Common myeloid progenitor, CD34-positive (primary cell): ENCODE results near the gene FBXL7.
A peak's percentile ranks its signal among the peaks of the same experiment; 100 is the strongest.

Experiments
- CTCF ChIA-PET: fragments of 350-600 bp; sonication (Branson Sonifier 250); formaldehyde crosslinking; loops from one replicate; lab custom pipeline; 2021; ENCODE audit warnings: antibody characterized with exemption; lab: Charles Lee
- POLR2A ChIA-PET: fragments of 350-600 bp; sonication (Branson Sonifier 250); formaldehyde crosslinking; loops from one replicate; lab custom pipeline; 2021; ENCODE audit warnings: antibody characterized with exemption; lab: Charles Lee
- DNase-seq, 3 donors: peaks; one replicate each; pipeline versions ENCODE4 v3.0.0 to v3.0.0-alpha.2; 2013
- H3K27ac ChIP-seq, 2 experiments: 1 replicate in 1 of 2; 2 replicates in 1 of 2; pipeline ENCODE4 v1.7.0; 2013; ENCODE audit warnings: inconsistent platforms in 2 of 2, low read length in 2 of 2, mild to moderate bottlenecking in 2 of 2, low read depth in 1 of 2, moderate library complexity in 1 of 2; ENCODE audit not compliant: severe bottlenecking in 2 of 2, insufficient read depth in 1 of 2, poor library complexity in 1 of 2
- H3K27me3 ChIP-seq, 5 experiments: replicated peaks in 2 of 5; 1 replicate in 3 of 5; 2 replicates in 2 of 5; pipeline versions ENCODE4 v1.6.1 to v1.7.0; 2013; ENCODE audit warnings: low read length in 4 of 5, mild to moderate bottlenecking in 2 of 5, moderate library complexity in 2 of 5, inconsistent platforms in 1 of 5; ENCODE audit not compliant: insufficient read depth in 5 of 5, control insufficient read depth in 4 of 5
- H3K36me3 ChIP-seq, 4 experiments: 1 replicate in 2 of 4; 2 replicates in 2 of 4; pipeline versions ENCODE4 v1.6.1 to v1.7.0; 2013; ENCODE audit warnings: low read length in 3 of 4, control low read depth in 1 of 4, mild to moderate bottlenecking in 1 of 4; ENCODE audit not compliant: control insufficient read depth in 4 of 4, insufficient read depth in 4 of 4
- H3K4me1 ChIP-seq, 4 experiments: 1 replicate in 3 of 4; 2 replicates in 1 of 4; pipeline versions ENCODE4 v1.6.1 to v1.7.1; 2013; ENCODE audit warnings: low read length in 3 of 4, mild to moderate bottlenecking in 3 of 4, control low read depth in 1 of 4, inconsistent platforms in 1 of 4, moderate library complexity in 1 of 4; ENCODE audit not compliant: control insufficient read depth in 4 of 4, insufficient read depth in 4 of 4; ENCODE audit errors: control extremely low read depth in 1 of 4
- H3K4me3 ChIP-seq, 7 experiments: 1 replicate in 4 of 7; 2 replicates in 3 of 7; pipeline versions ENCODE4 v1.5.1 to v1.7.0; 2013; ENCODE audit warnings: mild to moderate bottlenecking in 7 of 7, low read length in 6 of 7, moderate library complexity in 6 of 7, inconsistent platforms in 2 of 7, low read depth in 2 of 7, control low read depth in 1 of 7; ENCODE audit not compliant: insufficient read depth in 4 of 7, control insufficient read depth in 1 of 7; ENCODE audit errors: extremely low read depth in 1 of 7
- H3K9me3 ChIP-seq, 5 experiments: 1 replicate in 4 of 5; 2 replicates in 1 of 5; pipeline versions ENCODE4 v1.6.1 to v1.7.1; 2013; ENCODE audit warnings: low read length in 4 of 5, mild to moderate bottlenecking in 2 of 5, inconsistent platforms in 1 of 5, low read depth in 1 of 5, moderate library complexity in 1 of 5; ENCODE audit not compliant: control insufficient read depth in 4 of 5, insufficient read depth in 2 of 5; ENCODE audit errors: control extremely low read depth in 1 of 5
- WGBS: methylation state at CpG from one replicate; pipeline ENCODE4 v1.1.5; 2013; ENCODE audit not compliant: insufficient coverage; 5-methylcytosine and 5-hydroxymethylcytosine counted together

Gene FBXL7

DNA sequence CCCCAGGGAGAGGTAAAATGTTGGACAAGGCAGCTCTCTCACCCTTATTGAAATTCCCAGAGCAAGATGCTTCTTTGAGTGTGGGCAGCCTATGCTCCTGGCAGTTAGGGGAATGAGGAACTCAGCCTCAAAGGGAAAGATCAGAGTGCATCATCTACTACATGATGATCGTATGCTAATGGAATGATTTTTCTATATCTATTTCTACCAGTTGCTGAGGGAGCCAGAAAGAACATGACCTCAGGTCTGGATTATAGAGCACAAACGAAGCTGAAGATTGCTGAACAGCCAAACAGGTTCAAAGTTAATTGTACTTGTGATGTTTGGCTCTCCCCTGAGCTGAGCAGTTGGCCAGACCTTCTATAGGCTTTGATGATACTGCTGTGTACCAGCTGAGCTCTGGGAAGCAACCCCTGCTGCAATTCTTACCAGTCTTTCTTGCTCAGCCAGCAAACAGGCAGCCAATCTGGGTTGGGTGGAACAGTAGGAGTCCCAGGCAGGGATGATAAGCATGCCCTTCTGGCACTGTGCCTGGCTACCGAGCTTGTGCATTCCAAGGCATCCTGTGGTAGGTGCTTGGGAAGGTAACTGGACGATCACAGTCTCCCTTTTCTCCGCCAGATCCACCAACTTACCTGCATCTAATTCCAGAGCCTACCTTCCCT lies 10.3 kb upstream of the FBXL7 start:
- Histone ChIP-seq H3K9me3 (no peaks in the 10 kb centered on the region), H3K27me3 (peaks cover 0 to 2% (median 0%) of the 10 kb centered on the region in 5 experiments), H3K27ac (no peak overlapping the region), H3K4me3 (no peak overlapping the region), H3K4me1 (no peaks in the 10 kb centered on the region), H3K36me3 (no peaks in the 10 kb centered on the region)
- DNase-seq, result no peak
- 92% methylated on average over 2 of the region's 5 CpGs for WGBS
- CTCF ChIA-PET, result no interaction called here
- POLR2A ChIA-PET, result no interaction called here

DNA sequence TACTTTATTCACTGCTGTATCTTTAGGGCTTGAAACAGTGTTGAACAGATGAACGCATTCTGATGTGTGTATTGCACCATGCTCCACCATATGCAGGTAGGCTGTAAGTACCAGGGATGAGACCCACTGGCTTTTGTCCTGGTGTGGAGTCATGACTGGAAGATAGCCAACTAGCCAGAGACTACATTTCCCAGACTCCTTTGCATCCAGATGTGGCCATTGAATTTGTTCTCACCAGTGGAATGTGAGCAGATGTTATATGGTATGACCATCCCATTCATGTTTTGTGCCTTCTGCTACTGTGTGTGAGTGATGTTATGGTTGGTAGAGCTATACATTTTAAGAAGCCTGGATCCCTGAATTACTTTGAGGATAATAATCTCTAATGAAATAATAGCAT lies 7.4 kb upstream of the FBXL7 start:
- Histone ChIP-seq H3K27me3 (peaks cover 0 to 7% (median 2%) of the 10 kb centered on the region in 5 experiments), H3K4me3 (no peak overlapping the region), H3K27ac (no peak overlapping the region), H3K4me1 (no peaks in the 10 kb centered on the region), H3K9me3 (no peaks in the 10 kb centered on the region), H3K36me3 (no peaks in the 10 kb centered on the region)
- 86% methylated on average over 1 of the region's 1 CpG for WGBS
- CTCF ChIA-PET, result no interaction called here
- POLR2A ChIA-PET, result no interaction called here
- DNase-seq, result no peak

DNA sequence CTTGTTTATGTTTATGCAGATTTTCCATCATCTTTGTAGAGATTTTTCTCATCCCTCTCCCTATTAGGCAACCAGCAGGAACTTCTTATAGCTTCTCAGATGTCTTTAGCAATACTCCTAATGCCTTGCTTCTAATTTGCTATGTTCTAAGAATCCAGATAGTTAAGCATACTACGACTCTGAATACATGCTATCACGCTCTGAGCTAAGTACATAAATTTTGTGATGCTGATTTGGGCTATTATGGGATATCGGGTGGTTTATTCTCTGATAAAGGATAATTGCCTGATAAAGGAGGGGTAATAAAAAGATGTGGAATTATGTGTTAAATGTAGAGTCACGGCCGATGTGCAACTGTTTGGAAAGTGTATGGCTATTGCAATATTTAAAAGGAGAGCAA lies 6.5 kb upstream of the FBXL7 start:
- POLR2A ChIA-PET, result no interaction called here
- Histone ChIP-seq H3K9me3 (no peaks in the 10 kb centered on the region), H3K36me3 (no peaks in the 10 kb centered on the region), H3K4me1 (no peaks in the 10 kb centered on the region), H3K27ac (no peak overlapping the region), H3K4me3 (no peak overlapping the region), H3K27me3 (peaks cover 0 to 13% (median 7%) of the 10 kb centered on the region in 5 experiments)
- DNase-seq, result no peak
- 98% methylated on average over 5 of the region's 5 CpGs for WGBS
- CTCF ChIA-PET, result no interaction called here

DNA sequence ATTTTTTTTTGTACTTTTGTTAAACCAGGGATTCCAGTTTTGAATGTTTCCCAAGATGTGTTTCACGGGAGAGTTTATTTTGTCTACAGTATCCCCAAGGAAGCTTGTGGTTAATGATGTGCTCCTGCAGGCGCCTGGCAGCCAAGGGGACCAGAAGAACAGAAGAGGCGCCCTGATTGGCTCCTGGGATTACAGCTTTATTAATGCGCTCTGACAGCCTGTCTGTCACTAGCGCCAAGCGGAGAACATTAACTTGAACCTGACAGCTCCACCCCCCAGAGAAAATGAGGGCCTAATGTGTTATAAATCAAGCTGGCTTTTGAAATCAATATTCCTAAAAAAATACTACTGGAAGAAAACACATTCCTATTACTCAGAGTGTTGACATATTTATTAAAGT lies 5.0 kb upstream of the FBXL7 start:
- ChIA-PET POLR2A (no interaction called here), CTCF (no interaction called here)
- H3K27me3 ChIP-seq, result peaks cover 4 to 28% (median 10%) of the 10 kb centered on the region in 5 experiments
- H3K4me3 ChIP-seq, result no peak overlapping the region
- WGBS, result 89% methylated on average over 3 of the region's 6 CpGs
- H3K4me1 ChIP-seq, result peaks cover 0 to 5% (median 2%) of the 10 kb centered on the region in 4 experiments
- no peaks in the 10 kb centered on the region for H3K36me3 ChIP-seq
- no peaks in the 10 kb centered on the region for H3K9me3 ChIP-seq
- H3K27ac ChIP-seq, result no peak overlapping the region
- no peak for DNase-seq

DNA sequence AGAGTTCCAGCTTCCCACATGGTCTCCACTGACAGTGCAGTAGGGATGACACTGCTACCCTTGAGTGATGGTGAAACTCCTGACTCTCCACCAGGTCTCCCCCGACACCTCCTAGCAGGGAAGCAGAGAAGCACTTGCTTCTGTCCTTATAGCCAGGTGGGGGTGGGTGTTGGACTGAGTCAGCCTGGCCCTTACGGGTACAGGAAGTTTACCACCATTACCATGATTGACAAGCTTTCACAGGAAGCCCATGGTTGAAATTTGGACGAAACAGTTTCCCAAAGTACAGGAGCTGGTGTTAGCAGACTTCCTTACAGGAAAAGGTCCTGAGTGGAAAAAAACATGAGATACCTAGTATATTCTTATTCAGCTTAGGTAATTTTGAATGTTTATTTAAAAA lies 3.1 kb upstream of the FBXL7 start:
- H3K4me1 ChIP-seq, result peaks cover 0 to 8% (median 2%) of the 10 kb centered on the region in 4 experiments
- H3K36me3 ChIP-seq, result no peaks in the 10 kb centered on the region
- no peaks in the 10 kb centered on the region for H3K9me3 ChIP-seq
- H3K27ac ChIP-seq, result no peak overlapping the region
- ChIA-PET CTCF (no interaction called here), POLR2A (no interaction called here)
- no peak for DNase-seq
- peaks cover 10 to 43% (median 16%) of the 10 kb centered on the region in 5 experiments for H3K27me3 ChIP-seq
- H3K4me3 ChIP-seq, result no peak overlapping the region
- 8% methylated on average over 1 of the region's 3 CpGs for WGBS

DNA sequence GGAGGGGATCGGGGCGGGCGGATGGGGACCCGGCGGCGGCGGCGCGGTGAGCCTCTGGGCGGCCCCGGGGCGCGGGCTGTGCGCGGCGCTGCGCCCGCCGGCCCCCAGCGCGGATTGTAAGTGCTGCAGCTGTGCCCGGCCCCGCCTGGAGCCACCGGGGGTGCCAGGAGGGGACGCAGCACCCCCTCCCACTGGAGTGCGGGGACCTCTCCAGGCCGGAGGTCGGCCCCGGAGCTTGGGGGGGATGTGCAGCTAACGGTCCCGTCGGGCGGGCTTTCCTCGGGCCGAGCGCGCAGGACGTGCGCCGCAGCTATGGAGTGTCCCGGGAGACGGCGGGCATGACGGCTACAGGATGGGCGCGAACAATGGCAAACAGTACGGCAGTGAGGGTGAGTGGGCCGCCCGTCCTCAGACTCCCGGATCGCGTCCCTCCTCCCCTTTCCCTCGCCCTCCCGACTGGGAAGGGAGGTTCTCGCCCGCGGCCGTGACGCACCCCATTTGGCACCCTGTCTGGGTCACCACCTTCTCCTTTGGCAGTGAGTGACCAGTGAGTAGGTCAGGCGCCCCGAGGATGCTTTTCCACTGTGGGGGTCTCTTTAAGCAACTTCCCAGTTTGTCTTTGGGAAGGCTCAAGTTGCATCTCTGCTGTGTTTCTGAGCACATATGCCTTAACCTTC lies 483 bp downstream of the FBXL7 start:
- no peak for DNase-seq
- no peaks in the 10 kb centered on the region for H3K36me3 ChIP-seq
- H3K27me3 ChIP-seq, result peaks cover 10 to 52% (median 21%) of the 10 kb centered on the region in 5 experiments
- 1% methylated on average over 44 of the region's 61 CpGs for WGBS
- no peaks in the 10 kb centered on the region for H3K9me3 ChIP-seq
- peak overlapping the region in 2 of 7 experiments; percentile 50 to 57 for H3K4me3 ChIP-seq
- CTCF ChIA-PET, result no interaction called here
- no peak overlapping the region for H3K27ac ChIP-seq
- POLR2A ChIA-PET, result no interaction called here
- H3K4me1 ChIP-seq, result peaks cover 0 to 8% (median 2%) of the 10 kb centered on the region in 4 experiments

DNA sequence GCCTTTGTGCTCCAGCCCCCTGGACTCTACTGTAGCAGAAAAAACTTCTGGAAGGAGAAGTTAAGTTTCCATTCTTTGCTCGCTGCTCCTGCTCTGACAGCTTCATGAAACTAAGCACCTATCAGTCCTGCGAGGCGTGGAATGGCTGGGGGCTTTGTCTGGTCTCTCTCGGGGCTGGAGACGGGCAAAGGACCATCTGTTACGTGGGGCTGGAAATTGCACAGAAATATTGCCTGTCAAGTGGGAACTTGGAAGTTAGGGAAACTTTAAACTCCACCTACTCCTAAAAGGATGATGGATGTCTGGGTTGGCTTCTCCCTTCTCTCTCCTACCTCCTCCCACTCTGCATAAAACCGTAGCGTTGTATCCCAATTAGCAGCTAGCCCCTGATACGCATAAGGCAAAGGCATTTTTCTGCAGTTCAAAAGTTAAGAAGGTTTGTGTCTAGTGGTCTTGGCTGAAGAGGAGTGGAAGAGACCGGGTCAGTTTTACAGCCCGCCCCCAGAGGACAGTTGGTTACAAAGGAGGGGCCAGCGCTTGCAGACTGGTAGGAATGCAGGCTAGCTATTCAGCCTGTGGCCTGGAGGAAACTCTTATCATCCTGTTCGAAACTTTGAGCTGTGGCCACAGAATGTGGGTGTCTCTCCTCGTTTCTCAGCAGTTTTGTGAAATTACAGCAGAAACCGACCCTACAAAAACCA lies 1.3 kb downstream of the FBXL7 start:
- Histone ChIP-seq H3K4me1 (peaks cover 0 to 8% (median 2%) of the 10 kb centered on the region in 4 experiments), H3K9me3 (no peaks in the 10 kb centered on the region), H3K4me3 (no peak overlapping the region), H3K27me3 (peaks cover 10 to 52% (median 21%) of the 10 kb centered on the region in 5 experiments), H3K27ac (no peak overlapping the region), H3K36me3 (no peaks in the 10 kb centered on the region)
- ChIA-PET CTCF (no interaction called here), POLR2A (no interaction called here)
- DNase-seq, result no peak
- WGBS, result 0% methylated on average over 5 of the region's 15 CpGs
